TTC549 (cell line): ENCODE measurements around the gene SULF2.

Experiments used
- FAIRE-seq: peaks from 2 replicates; lab custom pipeline; 2012; peaks lifted over from hg19 to GRCh38; lab: Jason Lieb, UNC

SULF2 gene

GRCh38 chr20:47642624-47643023, 142.7 kb downstream of the SULF2 start:
- no peak for FAIRE-seq

- FAIRE-seq = no peak
Observed at GRCh38 chr20:47642118-47642517, 143.2 kb downstream of the SULF2 start.

GRCh38 chr20:47638851-47639250, 146.4 kb downstream of the SULF2 start:
- FAIRE-seq = no peak

GRCh38 chr20:47635256-47635655, 150.0 kb downstream of the SULF2 start:
- FAIRE-seq = no peak

GRCh38 chr20:47631078-47631477, 154.2 kb downstream of the SULF2 start:
- FAIRE-seq = no peak

- no peak for FAIRE-seq
Observed at GRCh38 chr20:47629907-47630306, 155.4 kb downstream of the SULF2 start.

GRCh38 chr20:47627540-47627939, 157.7 kb downstream of the SULF2 start:
- no peak for FAIRE-seq

- FAIRE-seq = no peak
Observed at GRCh38 chr20:47623206-47623605, 162.1 kb downstream of the SULF2 start.

GRCh38 chr20:47622118-47622665, 163.1 kb downstream of the SULF2 start:
- FAIRE-seq = no peak

GRCh38 chr20:47620808-47621805, 164.2 kb downstream of the SULF2 start:
- peak; percentile 83 for FAIRE-seq

- no peak for FAIRE-seq
Observed at GRCh38 chr20:47618479-47618878, 166.8 kb downstream of the SULF2 start.

- no peak for FAIRE-seq
Observed at GRCh38 chr20:47614703-47615309, 170.5 kb downstream of the SULF2 start.

GRCh38 chr20:47612670-47613069, 172.6 kb downstream of the SULF2 start:
- no peak for FAIRE-seq

GRCh38 chr20:47611785-47612184, 173.5 kb downstream of the SULF2 start:
- FAIRE-seq = no peak

- no peak for FAIRE-seq
Observed at GRCh38 chr20:47610945-47611250, 174.4 kb downstream of the SULF2 start.

GRCh38 chr20:47610247-47610944, 174.9 kb downstream of the SULF2 start:
- no peak for FAIRE-seq

- no peak for FAIRE-seq
Observed at GRCh38 chr20:47609001-47609400, 176.3 kb downstream of the SULF2 start.
